HUES48 (cell line): Measurements from ENCODE around the gene DOCK8.

Experiments
- H3K27ac ChIP-seq: one replicate; pipeline ENCODE4 v1.7.0; 2013; ENCODE audit warnings: low read depth, low read length, inconsistent platforms
- H3K27me3 ChIP-seq: 2 replicates; pipeline ENCODE4 v1.6.1; 2013; ENCODE audit warnings: mild to moderate bottlenecking, low read length; ENCODE audit not compliant: control insufficient read depth, insufficient read depth
- H3K36me3 ChIP-seq: 2 replicates; pipeline ENCODE4 v1.6.1; 2013; ENCODE audit warnings: low read length; ENCODE audit not compliant: control insufficient read depth, insufficient read depth
- H3K4me1 ChIP-seq: 2 replicates; pipeline ENCODE4 v1.6.1; 2013; ENCODE audit warnings: mild to moderate bottlenecking, low read length; ENCODE audit not compliant: control insufficient read depth, insufficient read depth
- H3K4me3 ChIP-seq: 2 replicates; pipeline ENCODE4 v1.5.1; 2013; ENCODE audit warnings: mild to moderate bottlenecking, low read depth, low read length
- H3K9ac ChIP-seq: 2 replicates; pipeline ENCODE4 v1.6.1; 2013; ENCODE audit warnings: mild to moderate bottlenecking, low read depth, low read length, moderate library complexity
- H3K9me3 ChIP-seq: 2 replicates; pipeline ENCODE4 v1.6.1; 2013; ENCODE audit warnings: low read length; ENCODE audit not compliant: control insufficient read depth, insufficient read depth

Gene DOCK8

GRCh38 chr9:503881-504852 is 289.5 kb downstream of the DOCK8 start, which contains the start of gene KANK1:
Gene KANK1 (plus strand): TSS chr9:504695.
- peak within 1 kb of the TSS; percentile 8 for H3K27ac ChIP-seq
- peak within 1 kb of the TSS; percentile 68 for H3K9ac ChIP-seq
- no peaks in the 10 kb centered on the region for H3K36me3 ChIP-seq
- H3K9me3 ChIP-seq, result no peaks in the 10 kb centered on the region
- H3K4me1 ChIP-seq, result peaks cover 11% of the 10 kb centered on the region
- H3K4me3 ChIP-seq, result peak within 1 kb of the TSS; percentile 84
- peaks cover 30% of the 10 kb centered on the region for H3K27me3 ChIP-seq

GRCh38 chr9:504921-505740 is 290.5 kb downstream of the DOCK8 start:
- no peaks in the 10 kb centered on the region for H3K9me3 ChIP-seq
- peaks cover 11% of the 10 kb centered on the region for H3K4me1 ChIP-seq
- H3K27ac ChIP-seq, result no peak overlapping the region
- peaks cover 30% of the 10 kb centered on the region for H3K27me3 ChIP-seq
- H3K9ac ChIP-seq, result peak overlapping the region; percentile 68; the same call in 1 of the 2 replicates
- no peaks in the 10 kb centered on the region for H3K36me3 ChIP-seq
- peak overlapping the region; percentile 84 for H3K4me3 ChIP-seq

GRCh38 chr9:505741-506059 is 291.0 kb downstream of the DOCK8 start:
- Histone ChIP-seq H3K4me3 (peak overlapping the region; percentile 84), H3K27ac (no peak overlapping the region), H3K36me3 (no peaks in the 10 kb centered on the region), H3K9ac (no peak overlapping the region), H3K27me3 (peaks cover 30% of the 10 kb centered on the region), H3K9me3 (no peaks in the 10 kb centered on the region), H3K4me1 (peaks cover 11% of the 10 kb centered on the region)

GRCh38 chr9:506281-506680 is 291.6 kb downstream of the DOCK8 start:
- Histone ChIP-seq H3K9me3 (no peaks in the 10 kb centered on the region), H3K27me3 (peaks cover 30% of the 10 kb centered on the region), H3K36me3 (no peaks in the 10 kb centered on the region), H3K4me1 (peaks cover 11% of the 10 kb centered on the region), H3K27ac (no peak overlapping the region), H3K9ac (no peak overlapping the region), H3K4me3 (no peak overlapping the region)

GRCh38 chr9:511861-512260 is 297.2 kb downstream of the DOCK8 start:
- Histone ChIP-seq H3K27me3 (no peaks in the 10 kb centered on the region), H3K4me3 (no peak overlapping the region), H3K4me1 (no peaks in the 10 kb centered on the region), H3K9me3 (no peaks in the 10 kb centered on the region), H3K36me3 (no peaks in the 10 kb centered on the region), H3K9ac (no peak overlapping the region), H3K27ac (no peak overlapping the region)

- Histone ChIP-seq H3K36me3 (no peaks in the 10 kb centered on the region), H3K9ac (no peak overlapping the region), H3K4me3 (no peak overlapping the region), H3K27me3 (no peaks in the 10 kb centered on the region), H3K27ac (no peak overlapping the region), H3K9me3 (no peaks in the 10 kb centered on the region), H3K4me1 (no peaks in the 10 kb centered on the region)
Observed at GRCh38 chr9:512555-513272, 298.0 kb downstream of the DOCK8 start.
